ENCODE results near the gene RNF186.

DNA sequence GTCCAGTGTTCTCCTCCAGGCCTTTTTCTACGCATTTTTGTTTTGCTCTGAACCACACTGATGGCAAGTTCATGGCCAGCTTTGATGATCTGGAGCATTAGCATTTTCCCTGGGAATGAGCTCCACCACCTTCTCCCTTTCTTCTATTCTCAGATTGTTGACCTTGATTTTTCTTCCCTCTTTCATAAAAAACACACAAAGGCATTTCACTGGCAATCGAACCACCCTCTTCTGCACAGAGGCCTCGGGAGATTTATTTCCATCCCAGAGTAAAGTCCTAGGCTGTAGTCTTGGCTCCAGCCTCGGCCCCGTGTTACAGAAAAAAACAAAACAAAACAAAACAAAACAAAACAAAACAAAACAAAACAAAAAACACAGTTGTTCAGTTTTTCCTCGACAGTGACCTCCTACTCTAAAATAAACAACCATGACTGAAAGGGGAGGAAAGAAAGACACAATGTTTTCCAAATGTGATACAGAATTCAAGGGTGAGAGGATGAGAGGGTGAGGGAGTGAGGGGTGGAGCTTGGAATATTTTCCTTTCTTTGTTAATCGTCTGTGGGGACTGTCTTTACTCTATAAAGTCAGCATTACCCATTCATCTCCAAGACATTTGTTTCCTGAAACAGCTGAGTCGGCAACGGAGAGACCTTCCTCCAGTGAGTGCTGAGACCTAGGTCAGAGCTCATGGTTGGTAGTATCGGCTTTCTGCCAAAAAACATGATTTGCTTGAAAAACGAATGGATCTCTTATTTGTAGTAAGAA is 29.8 kb upstream of the RNF186 start:
- TF ChIP-seq CTCF (IDR thresholded peaks at IDR 0.05; ENCODE audit: poor library complexity, severe bottlenecking) (no peak), RAD21 (conservative IDR thresholded peaks at IDR 0.05) (no peak), REST (IDR thresholded peaks at IDR 0.05; ENCODE audit: borderline replicate concordance) (no peak), POLR2AphosphoS5 (IDR thresholded peaks at IDR 0.05) (no peak), EZH2 (IDR thresholded peaks at IDR 0.05; ENCODE audit: borderline replicate concordance, insufficient read depth, low read length, poor library complexity, severe bottlenecking) (no peak), SMC3 (conservative IDR thresholded peaks at IDR 0.05; ENCODE audit: poor library complexity) (no peak), TAF1 (IDR thresholded peaks at IDR 0.05; ENCODE audit: low read depth) (no peak), EP300 (conservative IDR thresholded peaks at IDR 0.05; ENCODE audit: poor library complexity, severe bottlenecking) (no peak), MXI1 (conservative IDR thresholded peaks at IDR 0.05; ENCODE audit: poor library complexity, severe bottlenecking) (no peak)

All from neural cell (in vitro differentiated cells).